ENCODE data around the gene FANCI. TPM values are rescaled to one million over a fixed set of nuclear protein-coding genes. Genes with fewer than 3 reads are reported as not detected.
"Not testable (repeated sequence)": the region's sequence is repeated elsewhere in the genome, so short reads cannot be mapped to it uniquely, and the experiment has no call there.

Gene FANCI
- polyA plus RNA-seq, 1 donor: 13.5 TPM

DNA sequence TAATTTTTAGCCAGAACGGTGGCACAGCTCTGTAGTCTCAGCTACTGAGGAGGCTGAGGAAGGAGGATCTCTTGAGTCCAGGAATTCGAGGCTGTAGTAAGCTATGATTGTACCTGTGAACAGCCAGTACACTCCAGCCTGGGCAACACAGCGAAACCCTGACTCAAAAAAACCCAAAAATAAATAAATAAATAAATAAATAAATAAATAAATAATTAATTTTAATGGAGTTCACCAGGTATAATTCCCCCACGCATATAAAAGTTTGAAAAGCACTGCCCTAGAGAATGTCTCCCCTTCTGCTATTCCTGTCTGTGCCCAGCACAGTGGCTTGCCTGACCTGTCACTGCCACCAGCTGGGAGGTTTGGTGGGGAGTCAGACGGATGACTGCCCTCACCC, 18.2 kb upstream of the FANCI start:
- no peak for DNase-seq (ENCODE audit: low read depth)

DNA sequence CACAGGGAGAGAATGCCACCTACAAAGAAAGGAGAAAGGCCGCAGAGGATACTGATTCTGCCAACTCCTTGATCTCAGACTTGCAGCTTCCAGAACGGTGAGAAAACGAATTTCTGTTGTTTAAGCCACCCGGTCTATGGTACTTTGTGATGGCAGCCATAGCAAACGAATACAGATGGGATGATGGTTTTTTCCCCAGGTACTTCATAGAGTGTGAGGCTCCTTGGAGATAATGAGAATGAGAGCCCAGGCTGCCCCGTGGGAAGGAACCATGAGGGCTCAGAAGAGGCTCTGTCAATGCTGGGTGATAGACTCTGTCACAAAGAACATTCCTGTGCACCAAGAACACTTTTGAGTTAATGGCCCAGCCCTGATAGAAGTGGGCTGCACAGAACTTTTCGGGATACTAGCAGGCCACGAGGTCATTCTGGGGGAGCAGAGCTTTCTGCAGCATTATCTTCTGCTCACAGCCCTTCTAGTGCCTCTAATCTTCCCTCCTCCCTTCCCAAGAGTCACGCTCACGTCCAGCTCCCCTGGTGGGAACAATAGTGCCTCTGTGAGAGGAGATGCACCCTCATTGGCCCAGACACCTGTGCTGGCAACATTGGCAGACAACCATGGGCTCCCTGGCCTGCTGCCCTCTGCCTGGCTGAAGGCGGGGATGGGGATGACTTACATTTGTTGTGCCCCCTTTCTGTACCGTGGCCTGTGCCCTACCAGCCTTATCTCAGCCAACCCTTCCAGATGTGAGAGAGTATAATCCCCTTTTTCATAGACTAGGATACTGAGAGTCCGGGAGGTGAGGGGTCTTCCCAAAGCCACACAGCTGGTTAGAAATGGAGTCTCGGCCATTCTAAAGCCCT, 17.2 kb upstream of the FANCI start:
- no peak for DNase-seq (ENCODE audit: low read depth)

DNA sequence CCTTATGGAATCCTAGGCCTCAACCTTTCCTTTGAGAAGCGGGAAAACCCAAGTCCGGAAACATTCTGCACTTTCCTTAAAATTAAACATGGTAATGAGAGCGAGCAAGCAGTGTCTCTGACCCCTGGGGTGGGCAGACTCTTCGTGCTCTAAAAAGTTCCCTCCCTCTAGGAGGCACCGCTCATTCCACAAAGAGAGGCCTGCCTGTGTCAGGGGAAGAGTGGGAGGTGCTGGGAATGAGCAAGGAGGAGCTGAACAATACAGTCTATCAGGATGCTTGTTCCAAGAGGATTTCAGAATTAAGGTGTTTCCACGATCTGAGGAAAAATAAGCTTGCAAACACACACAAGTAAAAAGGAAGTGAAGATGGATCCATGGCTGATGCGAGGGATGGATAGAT, 16.4 kb upstream of the FANCI start:
- no peak for DNase-seq (ENCODE audit: low read depth)

DNA sequence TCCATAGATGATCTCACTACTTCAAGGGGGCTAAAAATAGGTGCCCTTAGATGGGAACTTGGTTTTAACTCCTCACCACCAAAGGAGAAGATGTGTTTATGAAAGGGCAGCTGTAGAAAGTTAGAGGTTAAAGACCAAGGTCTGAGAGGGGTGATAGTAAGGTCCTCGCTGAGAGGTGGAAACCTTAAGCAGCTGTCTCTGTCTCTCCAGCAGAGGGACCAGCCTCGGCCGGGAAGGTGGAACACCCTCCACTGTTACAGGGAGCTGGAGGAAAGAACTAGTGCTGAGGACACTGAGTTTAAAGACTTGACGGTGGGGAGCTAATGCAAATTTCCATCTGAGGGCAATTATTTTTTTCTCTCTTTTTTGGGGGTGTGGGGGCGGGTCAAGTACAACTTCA, 13.5 kb upstream of the FANCI start:
- DNase-seq (ENCODE audit: low read depth): no peak

DNA sequence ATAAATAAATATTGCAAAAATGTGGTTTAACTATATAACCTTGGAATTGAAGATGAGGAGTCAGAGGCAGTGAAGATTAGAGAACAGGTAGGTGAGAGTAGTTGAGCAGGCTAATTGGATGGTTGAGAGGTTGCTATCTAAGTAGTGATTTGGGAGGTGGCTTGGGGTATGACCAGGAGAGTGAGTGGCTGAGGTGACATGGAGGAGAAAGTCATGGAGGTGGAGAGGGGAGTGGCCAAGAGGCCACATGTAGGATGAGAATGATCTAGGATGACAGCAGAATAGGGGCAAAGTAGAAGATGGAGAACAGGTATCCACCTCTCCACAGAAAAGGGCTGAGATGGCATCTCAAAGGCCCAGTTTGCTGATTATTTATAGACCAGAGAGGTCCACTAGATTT, 11.9 kb upstream of the FANCI start:
- DNase-seq (ENCODE audit: low read depth): no peak

DNA sequence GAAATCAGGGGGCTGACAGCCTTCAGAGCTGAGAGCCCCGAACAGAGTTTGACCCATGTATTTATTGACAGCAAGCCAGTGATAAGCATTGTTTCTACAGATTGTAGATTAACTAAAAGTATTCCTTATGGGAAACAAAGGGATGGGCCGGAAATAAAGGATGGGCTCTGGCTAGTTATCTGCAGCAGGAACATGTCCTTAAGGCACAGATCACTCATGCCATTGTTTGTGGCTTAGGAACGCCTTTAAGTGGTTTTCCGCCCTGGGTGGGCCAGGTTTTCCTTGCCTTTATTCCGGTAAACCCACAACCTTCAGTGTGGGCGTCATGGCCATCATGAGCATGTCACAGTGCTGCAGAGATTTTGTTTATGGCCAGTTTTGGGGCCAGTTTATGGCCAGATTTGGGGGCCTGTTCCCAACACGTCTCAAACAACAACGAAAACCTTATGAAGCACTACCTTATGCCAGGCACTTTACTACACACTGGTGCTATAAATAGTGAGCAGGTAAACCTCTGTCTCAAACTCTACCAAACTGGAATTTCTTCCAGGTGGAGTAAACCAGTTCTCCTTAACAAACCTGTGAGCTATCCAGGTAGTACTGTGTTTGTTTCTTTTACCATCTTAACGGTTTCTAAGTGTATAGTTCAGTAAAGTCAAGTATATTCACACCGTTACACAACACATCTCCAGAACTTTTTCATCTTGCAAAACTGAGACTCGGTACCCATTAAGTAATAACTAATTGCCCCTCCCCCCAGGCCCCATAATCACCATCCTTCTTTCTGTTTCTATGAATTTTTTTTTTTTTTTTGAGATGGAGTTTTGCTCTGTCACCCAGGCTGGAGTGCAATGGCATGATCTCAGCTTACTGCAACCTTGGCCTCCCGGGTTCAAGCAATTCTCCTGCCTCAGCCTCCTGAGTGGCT, 3.6 kb upstream of the FANCI start:
- not testable (repeated sequence) for DNase-seq (ENCODE audit: low read depth)

DNA sequence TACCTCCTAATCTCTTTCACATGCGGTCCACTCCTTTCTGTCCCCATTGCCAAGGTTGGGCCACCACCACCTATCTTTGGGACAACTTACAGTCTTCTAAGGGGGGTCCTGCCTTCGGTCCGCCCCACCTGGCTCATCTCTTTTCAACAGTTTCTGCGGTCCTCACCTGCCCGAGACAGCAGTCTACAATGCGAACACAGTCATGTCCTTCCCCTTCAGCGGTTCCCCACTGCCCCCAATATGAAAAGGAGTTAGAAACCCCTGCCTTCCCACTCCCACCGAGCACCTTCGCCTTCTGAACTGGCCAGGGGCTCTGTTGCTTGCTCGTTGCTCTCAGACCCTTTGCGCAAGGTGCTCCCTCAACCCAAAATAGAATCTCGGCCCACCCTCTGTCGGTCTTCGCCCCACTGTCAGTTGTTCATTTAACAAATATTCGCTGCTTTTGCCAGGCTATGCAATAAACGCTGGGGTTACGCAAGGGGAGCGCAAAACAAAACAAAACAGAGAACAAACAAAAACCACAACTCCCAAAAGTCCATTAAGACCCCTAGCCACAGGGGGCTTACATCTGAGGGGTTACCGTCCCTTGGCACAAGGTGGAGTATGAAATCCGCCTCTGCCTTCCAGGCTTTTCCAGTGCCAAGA, 611 bp upstream of the FANCI start:
- DNase-seq (ENCODE audit: low read depth): no peak

DNA sequence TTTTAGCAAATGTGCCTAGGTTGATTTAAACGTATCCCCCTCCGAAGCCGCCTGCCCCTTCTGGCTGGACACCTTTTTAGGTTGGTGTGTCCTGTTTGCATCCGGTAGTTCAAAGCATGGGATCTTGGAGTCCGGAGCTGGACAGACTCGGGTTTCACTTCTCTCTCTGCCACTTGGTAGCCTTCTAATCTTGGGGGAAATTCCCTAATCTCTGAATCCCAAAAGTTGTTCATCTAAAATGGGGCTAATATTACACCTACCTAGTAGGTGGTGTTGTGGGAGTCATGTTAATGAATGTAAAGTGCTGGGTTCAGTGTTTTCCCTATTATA, 760 bp downstream of the FANCI start:
- no peak for DNase-seq (ENCODE audit: low read depth)

DNA sequence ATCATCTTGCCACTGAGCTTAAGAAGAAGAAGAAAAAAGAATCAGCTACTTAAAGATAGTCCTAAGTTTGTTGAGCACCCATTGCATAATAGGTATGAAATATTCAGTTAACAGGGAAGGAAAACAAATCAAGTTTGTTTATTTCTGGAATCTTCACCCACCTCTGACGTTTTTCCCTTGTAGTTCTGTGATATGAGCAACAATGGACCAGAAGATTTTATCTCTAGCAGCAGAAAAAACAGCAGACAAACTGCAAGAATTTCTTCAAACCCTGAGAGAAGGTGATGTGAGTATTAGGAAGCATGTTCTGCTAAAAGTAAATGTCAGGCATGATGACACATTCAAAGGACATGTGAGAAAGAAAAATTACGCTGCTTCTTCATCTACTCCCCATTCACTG, 3.7 kb downstream of the FANCI start:
- no peak for DNase-seq (ENCODE audit: low read depth)

DNA sequence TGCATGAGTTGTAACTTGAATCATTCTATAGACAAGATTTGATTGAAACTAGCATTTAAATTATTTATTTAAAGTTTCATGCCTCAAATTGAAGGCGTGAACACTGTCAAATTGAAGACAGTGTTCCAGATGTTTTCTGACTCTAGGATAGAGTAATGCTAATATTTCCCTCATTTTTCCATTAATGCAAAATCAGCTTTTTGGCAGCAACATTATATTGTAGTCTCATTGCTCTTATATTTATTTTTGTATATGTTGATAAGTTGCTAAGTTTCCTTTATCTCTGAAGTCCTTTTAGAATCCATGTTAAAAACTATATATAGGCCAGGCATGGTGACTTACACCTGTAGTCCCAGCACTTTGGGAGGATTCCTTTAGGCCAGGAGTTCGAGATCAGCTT, 4.8 kb downstream of the FANCI start:
- no peak for DNase-seq (ENCODE audit: low read depth)

DNA sequence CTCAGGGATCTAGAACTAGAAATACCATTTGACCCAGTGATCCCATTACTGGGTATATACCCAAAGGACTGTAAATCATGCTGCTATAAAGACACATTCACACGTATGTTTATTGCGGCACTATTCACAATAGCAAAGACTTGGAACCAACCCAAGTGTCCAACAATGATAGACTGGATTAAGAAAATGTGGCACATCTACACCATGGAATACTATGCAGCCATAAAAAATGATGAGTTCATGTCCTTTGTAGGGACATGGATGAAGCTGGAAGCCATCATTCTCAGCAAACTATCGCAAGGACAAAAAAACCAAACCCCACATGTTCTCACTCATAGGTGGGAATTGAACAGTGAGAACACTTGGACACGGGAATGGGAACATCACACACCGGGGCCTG, 6.4 kb downstream of the FANCI start:
- not testable (repeated sequence) for DNase-seq (ENCODE audit: low read depth)

DNA sequence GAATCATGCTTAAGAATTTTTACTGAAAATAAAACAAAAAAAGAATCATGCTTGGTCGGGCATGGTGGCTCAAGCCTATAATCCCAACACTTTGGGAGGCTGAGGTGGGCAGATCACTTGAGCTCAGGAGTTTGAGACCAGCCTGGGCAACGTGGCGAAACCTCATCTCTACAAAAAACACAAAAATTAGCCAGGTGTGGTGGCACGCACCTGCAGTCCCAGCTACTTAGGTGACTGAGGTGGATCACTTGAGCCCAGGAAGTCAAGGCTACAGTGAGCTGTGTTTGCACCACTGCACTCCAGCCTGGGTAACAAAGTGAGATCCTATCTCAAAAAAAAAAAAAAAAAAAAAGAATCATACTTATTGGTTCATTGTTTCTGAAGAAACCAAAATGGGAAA, 33.5 kb downstream of the FANCI start:
- not testable (repeated sequence) for DNase-seq (ENCODE audit: low read depth)

DNA sequence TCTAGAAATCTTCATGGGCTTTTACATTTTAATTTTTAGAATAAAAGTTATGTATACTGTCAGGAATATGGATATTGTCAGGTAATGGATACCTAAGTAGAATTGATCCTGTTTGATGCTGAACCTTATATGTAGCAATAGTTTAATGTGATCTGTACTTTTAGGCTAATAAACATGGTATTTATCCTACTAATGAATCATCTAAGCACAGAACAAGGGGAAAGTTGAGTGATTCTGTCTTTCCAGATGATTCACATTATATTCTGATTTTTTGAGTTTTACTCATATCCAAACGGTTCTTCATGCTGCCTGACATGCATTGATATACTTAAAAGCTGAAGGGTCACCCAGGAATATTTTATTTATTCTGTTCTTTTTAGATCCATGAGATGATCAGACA, 34.5 kb downstream of the FANCI start:
- DNase-seq (ENCODE audit: low read depth): no peak

DNA sequence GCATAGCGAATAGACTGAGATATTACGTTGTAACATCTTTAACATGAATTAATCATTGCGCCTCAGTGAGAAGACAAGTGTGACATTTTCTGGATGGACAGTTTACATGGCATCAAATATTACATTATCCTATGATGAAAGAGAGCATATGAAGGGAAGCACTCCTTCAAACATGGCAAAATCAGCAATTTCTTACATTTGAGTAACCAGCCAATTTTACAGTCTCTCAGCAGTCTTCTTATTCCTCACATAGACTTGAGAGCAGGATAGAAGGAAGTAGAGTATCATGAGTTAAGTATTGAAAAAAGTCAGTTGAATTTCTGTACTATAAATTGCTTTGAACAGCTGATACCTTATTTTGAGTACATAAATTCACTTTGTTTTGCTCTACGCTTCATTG, 38.9 kb downstream of the FANCI start:
- no peak for DNase-seq (ENCODE audit: low read depth)

DNA sequence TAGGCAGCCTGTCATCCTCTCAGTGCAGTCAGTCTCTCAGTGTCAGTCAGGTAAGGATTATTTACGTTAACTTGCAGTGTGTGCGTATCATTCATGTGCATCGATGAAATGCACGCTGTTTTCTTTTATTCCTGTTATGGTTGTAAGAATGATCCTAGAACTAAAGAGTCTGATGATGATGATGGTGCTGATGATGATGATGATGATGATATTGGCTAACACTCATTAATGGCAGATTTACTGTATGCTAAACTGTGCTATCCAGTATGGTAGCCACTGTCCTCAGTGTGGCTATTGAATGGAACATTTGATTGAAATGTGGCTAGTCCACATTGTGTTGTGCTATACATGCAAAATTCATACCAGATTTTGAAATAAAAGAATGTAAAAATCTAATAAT, 39.4 kb downstream of the FANCI start:
- no peak for DNase-seq (ENCODE audit: low read depth)

DNA sequence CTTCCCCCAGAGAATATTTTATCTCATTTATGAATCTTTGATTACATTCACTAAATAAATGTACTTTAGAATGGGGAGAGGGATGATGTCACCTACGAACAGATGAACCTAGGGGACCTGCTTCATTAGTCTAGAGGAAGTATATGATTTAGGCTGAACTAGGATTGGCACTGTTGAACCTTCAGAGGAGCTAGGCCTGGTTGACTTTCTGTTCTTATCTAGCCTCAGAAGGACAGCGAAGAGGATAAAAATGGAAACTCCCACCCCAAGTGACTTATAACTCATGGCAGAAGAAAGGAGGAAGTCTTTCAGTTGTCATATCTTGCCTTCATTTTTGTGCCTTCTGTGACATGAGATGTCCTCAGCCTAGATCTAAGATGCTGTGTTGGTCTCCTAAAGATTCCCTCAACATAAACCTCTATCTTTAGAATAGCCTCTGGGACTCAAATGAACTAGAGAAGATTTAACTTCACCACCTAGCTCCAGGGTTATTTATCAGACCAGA, 48.2 kb downstream of the FANCI start:
- DNase-seq (ENCODE audit: low read depth): no peak

DNA sequence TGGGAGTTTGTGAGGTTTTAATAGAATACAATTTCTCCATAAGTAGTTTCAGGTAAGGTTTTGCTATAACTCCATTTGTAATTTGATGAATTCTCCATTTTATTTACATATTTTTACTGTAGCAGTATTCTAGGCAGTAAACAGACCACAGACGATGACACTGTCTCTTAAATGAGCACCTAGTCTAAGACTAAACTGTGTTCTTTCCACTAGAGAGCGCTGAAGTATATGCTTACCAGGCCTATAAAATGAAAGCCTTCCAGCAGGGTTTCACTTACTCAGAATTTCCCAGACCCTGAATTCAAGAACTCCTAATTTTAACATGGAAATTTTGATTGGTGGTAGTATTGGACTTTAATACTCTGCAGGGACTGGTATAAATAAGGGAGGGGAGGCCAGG, 49.2 kb downstream of the FANCI start:
- no peak for DNase-seq (ENCODE audit: low read depth)

DNA sequence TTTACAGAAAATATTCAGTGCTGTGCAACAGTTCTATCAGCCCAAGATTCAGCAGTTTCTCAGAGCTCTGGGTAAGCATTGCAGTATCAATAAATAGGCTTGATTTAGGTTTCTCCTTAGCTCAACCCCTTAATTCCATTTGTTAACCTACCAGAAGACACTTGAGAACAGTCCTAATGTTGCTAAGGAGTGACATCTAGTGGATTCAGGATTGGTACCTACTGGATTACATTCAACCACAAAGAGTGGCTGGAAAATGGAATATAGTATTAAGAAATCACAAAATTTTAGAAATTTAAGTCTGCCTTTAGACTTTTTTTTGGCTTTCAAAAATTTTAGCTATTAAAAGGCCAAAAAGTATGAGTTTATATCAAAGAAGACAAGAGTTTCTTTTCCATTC, 56.1 kb downstream of the FANCI start:
- DNase-seq (ENCODE audit: low read depth): peak; percentile 9

DNA sequence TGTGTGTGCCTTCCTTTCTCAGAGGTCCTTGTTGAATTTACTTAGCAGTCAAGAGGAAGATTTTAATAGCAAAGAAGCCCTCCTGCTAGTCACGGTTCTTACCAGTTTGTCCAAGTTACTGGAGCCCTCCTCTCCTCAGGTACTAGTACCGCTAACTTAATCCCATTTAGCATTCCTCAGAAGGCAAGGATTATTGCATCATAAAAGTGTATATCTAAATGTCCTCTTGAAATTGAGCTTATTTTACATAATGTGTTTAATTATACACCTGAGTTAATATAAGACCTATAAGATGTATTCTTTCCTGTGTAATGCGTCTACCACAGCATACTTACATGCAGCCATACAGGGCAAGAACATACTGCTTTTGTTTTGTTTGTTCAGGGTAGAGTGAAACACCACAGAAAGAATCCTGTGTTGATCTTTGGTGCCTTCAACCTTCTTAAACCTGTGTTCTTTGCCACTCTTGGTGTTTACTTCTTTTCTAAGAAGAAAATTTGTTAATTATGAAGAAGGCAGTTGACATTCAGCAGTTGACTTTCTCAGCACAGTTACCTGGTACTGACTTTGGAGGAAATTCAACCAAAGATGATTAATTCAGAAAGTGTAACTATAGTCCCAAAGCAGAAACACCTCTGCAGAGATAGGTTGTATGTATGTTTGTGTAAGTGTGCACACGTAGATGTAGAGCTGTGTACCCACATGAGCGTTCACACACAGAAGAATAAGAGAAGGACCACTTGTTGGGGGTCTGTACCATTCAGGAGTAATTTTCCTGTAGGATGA, 57.7 kb downstream of the FANCI start:
- DNase-seq (ENCODE audit: low read depth): no peak

DNA sequence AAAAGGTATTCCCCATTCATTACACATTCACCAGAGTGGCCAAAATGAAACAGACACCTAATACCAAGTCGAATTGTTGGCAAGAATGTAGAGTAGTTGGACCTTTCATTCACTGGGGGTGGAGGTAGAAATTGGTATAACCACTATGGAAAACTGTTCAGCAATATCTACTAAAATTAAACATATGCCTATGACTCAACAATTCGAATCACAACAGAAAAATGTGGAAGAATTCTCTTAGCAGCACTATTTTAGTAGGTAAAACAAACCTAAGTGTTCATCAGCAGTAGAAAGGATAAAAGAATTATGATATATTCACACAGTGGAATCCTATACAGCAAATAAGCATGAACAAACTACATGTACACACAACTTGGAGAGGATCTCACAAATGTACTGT, 60.2 kb downstream of the FANCI start:
- no peak for DNase-seq (ENCODE audit: low read depth)

DNA sequence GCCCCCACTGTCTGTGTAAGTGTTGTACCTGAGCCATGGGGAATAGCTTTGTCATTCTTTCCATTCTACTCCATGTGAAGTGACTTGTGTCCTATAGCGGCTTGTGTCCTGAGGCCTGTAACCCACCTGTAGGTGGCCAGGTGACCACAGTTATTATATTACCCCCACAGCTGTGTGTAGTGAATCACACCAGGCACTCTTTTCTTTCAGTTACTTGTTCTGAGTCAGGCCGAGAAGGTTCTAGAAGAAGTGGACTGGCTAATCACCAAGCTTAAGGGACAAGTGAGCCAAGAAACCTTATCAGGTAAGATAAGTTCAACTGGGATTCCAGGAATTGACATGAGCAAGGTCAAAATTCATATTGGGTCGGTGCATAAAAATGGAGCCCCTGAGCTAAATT, 61.6 kb downstream of the FANCI start:
- no peak for DNase-seq (ENCODE audit: low read depth)

Data from forelimb muscle (tissue), 1 donor.